ENCODE results near the gene RPL19.

- TF ChIP-seq EZH2 (IDR thresholded peaks at IDR 0.05; ENCODE audit: borderline replicate concordance) = no peak
- no peak for TF ChIP-seq CTCF (IDR thresholded peaks at IDR 0.05; ENCODE audit: poor library complexity)
These were observed 2.5 kb upstream of the RPL19 start, which contains the start of gene CACNB1 for GRCh38 chr17:39197380-39198185.
